B cell (primary cell): ENCODE results near the gene ITSN2.

ENCODE experiments used
- CTCF ChIP-seq: fragments of 200-600 bp; IDR thresholded peaks from one replicate; pipeline ENCODE4 v1.8.0; 2022; ENCODE audit warnings: antibody characterized with exemption, mild to moderate bottlenecking
- EZH2 ChIP-seq: IDR thresholded peaks from 2 replicates; pipeline ENCODE4 v1.6.1; 2012; ENCODE audit warnings: borderline replicate concordance, low read depth, mild to moderate bottlenecking, moderate library complexity, low read length; ENCODE audit not compliant: insufficient read depth, poor library complexity, severe bottlenecking

DNA sequence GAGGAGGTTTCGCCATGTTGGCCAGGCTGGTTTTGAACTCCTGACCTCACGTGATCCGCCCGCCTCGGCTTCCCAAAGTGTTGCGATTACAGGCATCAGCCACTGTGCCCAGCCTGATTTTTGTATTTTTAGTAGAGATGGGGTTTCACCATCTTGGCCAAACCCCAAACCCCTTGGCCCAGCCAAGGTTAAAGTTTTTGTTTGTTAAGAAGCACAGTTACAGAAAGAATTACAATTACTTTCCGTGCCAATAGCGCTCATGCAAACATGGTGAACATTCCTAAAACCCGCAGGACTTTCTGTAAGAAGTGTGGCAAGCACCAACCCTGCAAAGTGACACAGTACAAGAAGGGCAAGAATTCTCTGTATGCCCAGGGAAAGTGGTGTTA lies 26.1 kb downstream of the ITSN2 start:
- TF ChIP-seq CTCF: no peak
- no peak for TF ChIP-seq EZH2
